HepG2 (cell line): Measurements from ENCODE around the gene DLG2.

Source experiments
- ARNT ChIP-seq: fragments of 450-650 bp; IDR thresholded peaks from 2 replicates; pipeline ENCODE4 v1.6.1; 2017
- ERF ChIP-seq: IDR thresholded peaks from 2 replicates; pipeline ENCODE4 v1.6.1; 2018; ENCODE audit warnings: missing biosample characterization, missing genetic modification reagents
- POLR2A ChIP-seq, 2 experiments: IDR thresholded peaks; 2 replicates each; pipeline ENCODE4 v1.6.1; 2011; ENCODE audit warnings: low read depth in 2 of 2, low read length in 2 of 2, mild to moderate bottlenecking in 1 of 2, moderate library complexity in 1 of 2; ENCODE audit not compliant: insufficient read depth in 1 of 2

- TF ChIP-seq POLR2A (IDR thresholded peaks at IDR 0.05; ENCODE audit: insufficient read depth in 1 of 2, low read depth in 2 of 2, low read length in 2 of 2), result no peak
- TF ChIP-seq ERF (CRISPR knock-in tag), result no peak
- no peak for TF ChIP-seq ARNT
Observed at GRCh38 chr11:83823461-83824025, 1803.6 kb downstream of the DLG2 start.
